Stimulated activated CD8-positive, alpha-beta memory T cell treated with anti-CD3 and anti-CD28 coated beads, Interleukin-15, amount 100 ng/mL, for 24 hours (primary cell): ENCODE data around the gene GBGT1.
"Not testable (repeated sequence)": the region's sequence is repeated elsewhere in the genome, so short reads cannot be mapped to it uniquely, and the experiment has no call there.

Source experiments
- DNase-seq: peaks from one replicate; pipeline ENCODE4 v3.0.0-alpha.2; 2020; ENCODE audit warnings: low read depth

GBGT1 gene

GRCh38 chr9:133163504-133164172 lies at the start of gene GBGT1:
GBGT1 (minus strand) TSS chr9:133163914; CDS start chr9:133162412, 1,502 bp downstream.
- DNase-seq, result no peak

DNA sequence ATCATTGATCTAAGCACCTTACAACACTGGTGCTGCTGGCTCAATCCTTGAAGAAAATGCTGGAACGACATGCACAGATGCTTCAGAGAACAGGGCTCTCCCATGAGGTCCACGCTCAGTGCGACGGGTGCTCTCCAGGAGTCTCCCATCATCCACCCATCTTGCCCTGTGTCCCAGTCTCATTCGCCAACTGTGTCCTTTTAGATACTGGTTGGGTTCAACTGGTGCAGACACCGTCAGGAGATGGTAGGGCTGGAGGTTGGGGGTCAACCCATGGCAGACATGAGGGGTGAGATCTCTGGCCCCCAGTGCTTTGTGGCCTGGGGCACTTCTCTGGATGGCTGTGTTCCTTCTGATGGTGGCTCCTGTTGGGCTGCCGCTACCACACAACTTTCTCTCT lies 46.9 kb upstream of the GBGT1 start:
- DNase-seq, result no peak

DNA sequence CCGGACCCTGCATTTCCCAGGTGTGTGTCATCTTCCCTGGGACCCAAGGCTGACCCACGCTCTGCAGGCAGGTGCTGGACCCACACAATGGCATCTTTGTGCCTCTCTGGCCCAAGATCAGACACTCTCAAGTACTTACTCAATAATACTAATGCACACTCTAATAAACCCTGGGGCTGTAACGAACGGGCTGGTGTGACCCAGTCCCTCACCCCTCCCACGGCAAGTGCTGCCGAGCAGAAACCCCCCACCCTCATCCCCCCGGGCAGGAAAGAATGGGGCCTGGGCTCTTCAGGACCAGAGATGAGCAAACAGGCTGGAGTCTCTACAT lies 46.5 kb upstream of the GBGT1 start:
- no peak for DNase-seq

GRCh38 chr9:133209327-133210201 lies 45.9 kb upstream of the GBGT1 start:
- DNase-seq, result not testable (repeated sequence)

GRCh38 chr9:133208880-133209300 lies 45.2 kb upstream of the GBGT1 start, which contains the start of gene OBP2B:
OBP2B (minus strand) TSS chr9:133209250; CDS start chr9:133209199, 51 bp downstream.
- not testable (repeated sequence) for DNase-seq

GRCh38 chr9:133208171-133208879 lies 44.6 kb upstream of the GBGT1 start:
- DNase-seq, result not testable (repeated sequence)

DNA sequence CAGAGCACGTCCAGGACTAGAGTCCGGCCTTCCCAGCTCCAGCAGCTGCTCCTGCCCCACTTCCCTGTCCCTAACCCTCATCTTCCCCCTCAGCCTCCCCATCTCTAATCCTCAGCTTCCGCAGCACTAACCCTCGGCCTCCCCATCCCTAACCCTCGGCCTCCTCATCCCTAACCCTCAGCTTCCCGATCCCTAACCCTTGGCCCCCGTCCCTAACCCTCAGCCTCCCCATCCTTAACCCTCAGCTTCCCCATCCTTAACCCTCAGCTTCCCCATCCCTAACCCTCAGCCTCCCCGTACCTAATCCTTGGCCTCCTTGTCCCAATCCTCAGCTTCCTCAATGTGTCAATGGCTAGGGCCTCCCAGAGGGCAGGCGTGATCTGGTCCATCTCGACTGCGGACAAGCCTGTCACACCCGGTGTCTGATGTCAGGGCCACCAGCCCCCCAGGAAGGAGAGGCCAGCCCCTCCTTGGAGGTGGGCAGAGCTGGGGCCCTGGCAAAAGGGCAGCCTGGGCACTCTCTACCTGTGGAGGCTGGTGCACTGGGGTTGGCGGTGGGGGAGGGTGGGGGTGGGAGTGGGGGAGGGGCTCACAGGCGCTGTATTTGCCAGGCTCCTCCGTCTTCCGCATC lies 43.9 kb upstream of the GBGT1 start:
- no peak for DNase-seq

GRCh38 chr9:133207021-133207531 lies 43.4 kb upstream of the GBGT1 start:
- no peak for DNase-seq

DNA sequence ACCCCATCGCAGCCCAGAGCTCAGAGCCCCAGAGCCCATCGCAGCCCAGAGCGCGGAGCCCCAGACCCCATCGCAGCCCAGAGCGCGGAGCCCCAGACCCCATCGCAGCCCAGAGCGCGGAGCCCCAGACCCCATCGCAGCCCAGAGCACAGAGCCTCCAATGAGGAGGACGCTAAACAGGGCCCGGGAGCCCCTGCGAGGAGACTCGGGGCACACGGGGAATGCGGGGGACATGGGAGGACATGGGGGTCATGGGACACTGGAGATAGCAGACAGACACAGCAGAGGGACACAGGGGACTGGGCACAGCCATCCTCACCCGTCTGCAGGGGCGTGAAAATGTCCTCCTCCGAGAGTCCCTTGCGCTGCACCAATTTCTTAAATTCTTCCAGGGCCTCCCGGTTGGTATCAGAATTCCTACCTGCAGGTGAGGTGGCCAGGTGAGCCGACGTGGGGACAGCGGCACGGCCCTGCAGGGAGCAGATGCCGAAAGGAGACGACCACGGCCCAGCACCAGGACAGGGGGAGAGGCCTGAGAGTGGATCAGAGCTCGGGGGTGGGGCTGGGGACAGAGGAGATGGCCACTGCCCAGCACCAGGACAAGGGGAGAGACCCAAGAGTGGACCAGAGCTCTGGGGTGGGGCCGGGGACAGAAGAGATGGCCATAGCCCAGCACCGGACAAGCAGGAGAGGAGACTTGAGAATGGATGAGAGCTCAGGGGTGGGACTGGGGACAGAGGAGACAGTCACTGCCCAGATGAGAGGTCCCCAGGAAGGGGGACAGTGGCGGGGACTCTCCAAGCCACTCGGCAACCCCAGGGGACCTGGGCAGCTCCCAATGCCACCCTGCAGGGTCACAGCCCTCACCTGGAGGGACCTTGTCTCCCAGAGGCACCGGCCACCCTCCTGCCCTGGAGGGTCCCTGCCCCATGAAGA lies 42.5 kb upstream of the GBGT1 start:
- DNase-seq, result no peak

- DNase-seq, result not testable (repeated sequence)
These were observed 41.8 kb upstream of the GBGT1 start for GRCh38 chr9:133205481-133205887.

DNA sequence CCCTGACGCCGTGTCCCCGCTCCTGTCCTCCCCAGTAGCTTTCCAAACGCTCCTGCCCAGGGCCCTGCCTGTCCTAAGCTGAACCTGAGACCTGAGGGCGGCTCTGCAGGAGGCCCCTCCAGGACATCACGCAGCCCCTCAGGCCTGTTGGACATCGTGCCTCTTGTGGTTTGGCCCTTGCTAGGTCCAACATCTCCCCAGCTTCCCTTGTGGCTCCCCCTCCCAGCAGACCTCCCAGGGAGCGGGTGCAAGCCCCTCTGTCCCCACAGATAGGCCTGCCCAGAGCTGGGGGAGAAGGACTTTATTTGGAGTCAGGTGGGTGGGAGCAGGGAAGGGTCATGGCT lies 41.3 kb upstream of the GBGT1 start:
- DNase-seq, result no peak

DNA sequence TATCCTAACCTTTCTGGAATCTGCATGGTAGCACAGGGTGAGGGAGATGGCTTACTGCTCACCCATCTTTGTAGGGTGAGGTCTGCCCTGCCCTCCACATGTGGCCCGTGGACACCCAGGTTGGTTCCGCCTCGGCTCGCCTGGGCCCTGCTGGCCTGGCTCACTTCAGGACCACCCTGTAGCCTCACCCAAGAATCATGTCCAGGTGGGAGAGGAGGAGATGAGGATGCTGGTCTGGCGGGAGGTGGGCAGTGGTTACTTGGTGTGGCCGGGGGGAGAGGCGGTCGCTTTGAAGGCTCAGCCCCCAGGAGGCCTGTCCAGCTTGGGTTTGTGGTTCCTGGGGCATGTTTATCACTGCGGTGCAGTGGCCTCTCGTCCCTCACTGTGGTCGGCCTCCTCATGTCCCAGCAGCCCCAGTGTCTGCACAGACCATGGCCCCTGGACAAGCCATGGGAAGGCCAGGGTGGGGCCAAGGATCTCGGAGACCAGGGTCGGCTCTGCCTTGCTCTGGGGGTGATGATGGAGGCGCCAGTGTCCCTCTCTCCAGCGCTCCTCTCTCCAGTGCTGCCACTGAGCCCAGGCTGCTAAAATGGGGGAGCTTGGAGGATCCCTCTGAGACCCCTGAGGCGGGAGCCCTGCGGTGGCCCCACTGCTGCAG lies 40.8 kb upstream of the GBGT1 start:
- DNase-seq, result no peak

DNA sequence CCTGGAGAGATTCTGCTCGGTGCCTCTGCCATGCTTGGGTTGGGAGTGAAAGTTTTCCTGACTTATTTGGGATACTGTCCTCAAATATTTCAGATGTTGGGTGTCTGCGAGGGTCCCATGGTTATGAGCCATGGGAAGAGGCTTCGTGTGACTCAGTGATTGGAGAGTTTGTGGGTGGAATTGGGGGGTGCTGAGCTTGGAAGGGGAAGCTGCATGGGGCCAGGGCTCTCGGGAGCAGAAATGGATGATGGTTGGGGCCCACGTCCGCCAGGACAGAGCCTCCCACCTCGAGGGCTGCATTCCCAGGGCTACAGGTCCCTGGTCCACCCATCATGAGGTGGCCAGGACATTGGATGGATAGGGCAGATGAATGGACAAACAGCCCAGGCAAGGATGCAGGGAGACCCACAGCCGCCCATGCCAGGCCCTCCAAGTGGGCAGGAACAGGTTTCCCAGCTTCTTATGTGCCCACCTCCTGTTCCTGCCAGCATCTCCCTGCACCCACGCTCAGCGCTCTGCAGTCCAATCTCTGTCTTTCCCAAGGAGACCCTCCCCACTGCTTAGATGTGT lies 39.9 kb upstream of the GBGT1 start:
- DNase-seq, result no peak

DNA sequence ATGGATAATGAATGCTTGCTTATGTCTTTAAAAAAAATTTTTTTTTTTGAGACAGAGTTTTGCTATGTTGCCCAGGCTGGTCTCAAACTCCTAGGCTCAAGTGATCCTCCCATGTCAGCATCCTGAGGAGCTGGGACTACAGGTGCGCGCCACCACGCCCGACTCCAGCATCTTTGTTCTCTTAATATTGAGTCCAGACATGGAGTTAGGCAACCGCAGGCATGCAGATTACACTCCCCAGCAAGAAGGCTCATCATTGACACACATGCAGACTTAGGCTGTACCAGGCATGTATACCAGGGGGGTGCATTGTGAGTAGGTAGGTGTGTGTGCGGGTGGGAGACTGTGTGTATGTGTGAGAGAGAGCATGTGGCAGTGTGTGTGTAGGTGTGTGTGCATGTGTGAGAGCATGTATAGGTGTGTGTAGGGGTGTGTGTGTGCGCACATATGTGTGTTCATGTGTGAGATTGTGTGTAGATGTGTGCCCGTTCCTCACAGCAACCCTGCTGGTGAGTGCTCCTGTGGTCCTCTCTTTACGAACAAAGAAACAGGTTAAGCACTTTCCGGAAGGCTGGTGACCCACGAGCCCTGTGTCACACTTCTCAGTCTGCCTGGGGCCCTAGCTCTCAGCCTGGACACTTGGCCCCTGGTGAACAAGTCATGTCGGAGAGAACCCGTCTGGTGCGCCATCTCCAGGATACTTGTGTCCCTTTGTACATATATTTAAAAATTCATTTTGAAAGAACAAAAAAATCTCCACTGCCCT lies 39.2 kb upstream of the GBGT1 start:
- no peak for DNase-seq

DNA sequence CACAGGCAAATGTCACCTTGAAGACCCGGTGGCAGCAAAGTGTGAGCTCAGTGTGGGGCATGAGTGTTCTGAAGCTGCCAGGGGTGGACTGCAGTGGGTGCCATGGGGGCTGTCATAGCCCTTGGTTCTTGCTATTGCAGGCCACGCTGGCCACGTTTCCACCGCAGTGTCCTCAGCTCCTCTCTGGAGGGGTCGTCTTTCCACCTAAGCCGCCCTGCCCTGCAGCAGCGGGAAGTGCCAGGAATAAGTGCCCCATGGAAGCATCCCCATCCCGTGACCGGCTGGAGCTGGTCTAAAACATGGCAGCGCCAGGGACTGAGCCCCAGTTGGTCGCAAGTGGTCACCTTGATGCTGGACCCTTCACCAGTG lies 38.4 kb upstream of the GBGT1 start:
- no peak for DNase-seq

- DNase-seq, result no peak
These were observed 37.9 kb upstream of the GBGT1 start for GRCh38 chr9:133201424-133202144.

DNA sequence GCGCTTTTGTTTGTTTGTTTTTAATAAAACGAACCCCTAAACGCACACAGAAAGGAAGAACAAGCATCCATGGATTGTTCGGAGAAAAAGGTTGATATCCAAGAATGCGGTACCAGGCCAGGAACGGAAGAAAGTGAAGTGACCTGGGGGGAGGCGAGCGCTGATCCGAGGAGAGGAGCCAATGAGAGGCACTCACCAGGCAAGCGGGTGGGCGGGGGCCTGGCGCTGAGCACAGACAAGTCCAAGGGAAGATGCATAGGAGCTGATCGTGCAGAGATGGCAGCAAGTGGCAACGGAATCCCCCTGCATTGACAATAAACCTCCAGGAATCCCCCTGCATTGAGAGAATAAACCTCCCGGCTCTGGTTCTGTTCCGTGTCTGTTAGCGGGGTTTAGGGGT lies 36.9 kb upstream of the GBGT1 start:
- DNase-seq, result no peak

GRCh38 chr9:133199648-133200321 lies 36.1 kb upstream of the GBGT1 start:
- no peak for DNase-seq
